ENCODE measurements around the gene ARID3C.
"Not testable (repeated sequence)": the region's sequence is repeated elsewhere in the genome, so short reads cannot be mapped to it uniquely, and the experiment has no call there.

ARID3C gene

GRCh38 chr9:34651876-34652601 is 23.2 kb upstream of the ARID3C start, which contains the start of gene IL11RA:
TSS of gene IL11RA (plus strand) at chr9:34652185. CDS start at chr9:34655218, 3,033 bp downstream.
- no peak for DNase-seq

DNA sequence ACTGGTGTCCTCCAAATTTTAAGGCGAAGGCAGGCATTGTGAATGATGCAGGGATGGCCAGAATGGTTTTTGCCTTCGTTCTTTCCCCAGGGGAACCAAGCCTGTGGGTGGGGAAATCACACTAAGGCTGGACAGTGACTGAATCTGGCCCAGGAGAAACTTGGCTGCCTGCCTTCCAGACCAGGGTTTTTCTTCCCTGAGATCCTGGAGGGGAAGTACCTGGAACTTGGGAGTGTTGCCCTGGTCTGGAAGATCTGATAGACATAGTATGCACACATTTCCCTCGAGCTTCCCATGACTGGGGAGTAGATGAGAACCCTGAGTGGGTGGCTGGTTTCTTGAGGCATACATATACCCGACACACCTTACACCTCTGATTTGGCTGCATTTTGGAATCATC is 22.5 kb upstream of the ARID3C start:
- DNase-seq = no peak

DNA sequence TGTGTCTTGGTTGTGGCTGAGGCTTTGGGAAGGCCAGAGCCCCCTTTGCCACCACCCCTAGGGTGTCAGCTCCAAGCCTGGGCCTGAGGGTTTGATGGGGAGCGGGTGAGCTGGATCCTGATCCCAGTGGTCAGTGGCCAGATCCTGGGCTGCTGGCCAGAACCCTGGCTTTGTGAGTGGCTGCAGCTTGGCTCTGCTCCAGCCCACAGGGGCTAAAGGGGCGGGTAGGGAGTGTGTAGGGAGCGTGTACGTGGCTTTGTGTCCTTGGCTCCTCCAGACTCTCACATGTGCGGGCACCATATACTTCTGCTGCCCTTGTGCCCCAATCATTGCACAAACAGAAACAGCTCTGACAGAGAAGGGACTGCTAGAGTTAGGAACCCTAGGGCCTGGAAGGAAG is 21.9 kb upstream of the ARID3C start:
- DNase-seq = no peak

GRCh38 chr9:34648673-34649072 is 19.8 kb upstream of the ARID3C start:
- DNase-seq = no peak

- no peak for DNase-seq
Measured at GRCh38 chr9:34647651-34648050, 18.8 kb upstream of the ARID3C start.

GRCh38 chr9:34647084-34647403 is 18.2 kb upstream of the ARID3C start:
- no peak for DNase-seq

GRCh38 chr9:34646211-34647083 is 17.6 kb upstream of the ARID3C start, which contains the start of gene GALT:
TSS of gene GALT (plus strand) at chr9:34646675. CDS start at chr9:34646705, 30 bp downstream.
- peak; percentile 90 for DNase-seq

DNA sequence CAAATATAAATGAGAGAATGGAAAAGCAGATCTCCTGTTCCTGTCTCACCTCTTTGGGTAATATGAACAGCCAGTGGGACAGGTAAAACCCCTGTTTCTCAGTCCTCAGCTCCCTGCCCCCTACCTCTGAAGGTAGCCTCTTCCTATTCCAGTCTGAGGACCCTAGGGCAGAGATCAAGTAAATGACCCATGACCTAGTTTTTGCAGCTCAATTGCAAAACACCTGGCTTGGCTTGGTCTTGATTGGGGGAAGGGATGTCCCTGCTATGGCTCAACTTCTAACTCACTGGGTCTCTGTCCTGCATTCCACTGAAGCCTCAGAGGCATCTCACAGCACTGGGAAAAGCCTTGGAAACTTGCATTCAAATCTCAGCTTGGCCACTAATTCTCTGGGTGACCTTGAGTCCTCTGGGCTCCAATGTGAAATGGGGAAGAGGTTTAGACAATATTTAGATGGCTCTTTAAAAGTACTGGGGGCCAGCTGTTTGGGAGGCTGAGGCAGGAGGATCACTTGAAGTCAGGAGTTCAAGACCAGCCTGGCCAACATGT is 16.0 kb upstream of the ARID3C start:
- no peak for DNase-seq

DNA sequence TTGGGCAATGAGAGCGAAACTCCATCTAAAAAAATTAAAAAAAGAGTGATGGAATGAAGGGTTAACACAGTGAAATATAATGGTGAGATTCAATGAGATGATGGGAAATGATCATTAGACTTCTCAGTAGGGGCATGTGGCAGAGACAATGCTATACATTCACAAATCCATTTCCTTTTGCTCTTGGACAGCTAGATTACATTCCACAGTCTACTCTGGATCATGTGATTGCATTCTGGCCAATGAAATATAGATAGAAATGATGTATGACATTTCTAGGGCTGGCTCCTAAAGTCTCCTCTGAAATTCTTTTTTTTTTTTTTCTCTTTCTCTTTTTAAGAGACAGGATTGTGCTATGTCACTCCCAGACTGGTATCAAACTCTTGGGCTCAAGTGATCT is 13.8 kb upstream of the ARID3C start:
- DNase-seq = no peak

DNA sequence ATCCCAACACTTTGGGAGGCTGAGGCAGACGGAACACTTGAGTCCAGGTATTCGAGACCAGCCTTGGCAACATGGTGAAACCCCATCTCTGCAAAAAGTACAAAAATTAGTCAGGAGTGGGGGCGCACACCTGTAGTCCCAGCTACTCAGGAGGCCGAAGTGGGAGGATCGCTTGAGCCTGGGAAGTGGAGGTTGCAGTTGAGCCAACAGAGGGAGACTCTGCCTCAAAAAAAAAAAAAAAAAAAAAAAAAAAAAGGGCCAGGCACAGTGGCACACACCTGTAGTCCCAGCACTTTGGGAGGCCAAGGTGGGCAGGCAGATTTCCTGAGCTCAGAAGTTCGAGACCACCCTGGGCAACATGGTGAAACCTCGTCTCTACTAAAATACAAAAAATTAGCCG is 10.5 kb upstream of the ARID3C start:
- not testable (repeated sequence) for DNase-seq

DNA sequence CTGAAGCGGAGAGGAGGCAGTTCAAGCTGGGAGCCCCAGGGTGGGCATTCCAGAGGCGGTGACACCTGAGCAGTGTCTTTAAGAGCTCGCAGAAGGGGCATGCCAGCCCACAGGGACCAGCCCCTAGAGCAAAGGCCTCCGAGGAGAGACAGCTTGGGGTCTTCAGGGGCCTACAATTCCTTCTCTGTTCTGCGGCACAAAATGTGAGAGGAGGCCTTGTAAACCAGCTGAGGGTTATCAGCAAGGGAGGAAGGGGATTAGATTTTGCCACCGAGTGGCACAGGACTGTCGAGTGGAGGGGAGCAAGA is 9.2 kb upstream of the ARID3C start:
- DNase-seq = no peak

GRCh38 chr9:34637356-34638137 is 8.7 kb upstream of the ARID3C start, which contains the start of gene SIGMAR1:
TSS of gene SIGMAR1 (minus strand) at chr9:34637787. CDS start at chr9:34637697, 90 bp downstream.
- peak; percentile 92 for DNase-seq

DNA sequence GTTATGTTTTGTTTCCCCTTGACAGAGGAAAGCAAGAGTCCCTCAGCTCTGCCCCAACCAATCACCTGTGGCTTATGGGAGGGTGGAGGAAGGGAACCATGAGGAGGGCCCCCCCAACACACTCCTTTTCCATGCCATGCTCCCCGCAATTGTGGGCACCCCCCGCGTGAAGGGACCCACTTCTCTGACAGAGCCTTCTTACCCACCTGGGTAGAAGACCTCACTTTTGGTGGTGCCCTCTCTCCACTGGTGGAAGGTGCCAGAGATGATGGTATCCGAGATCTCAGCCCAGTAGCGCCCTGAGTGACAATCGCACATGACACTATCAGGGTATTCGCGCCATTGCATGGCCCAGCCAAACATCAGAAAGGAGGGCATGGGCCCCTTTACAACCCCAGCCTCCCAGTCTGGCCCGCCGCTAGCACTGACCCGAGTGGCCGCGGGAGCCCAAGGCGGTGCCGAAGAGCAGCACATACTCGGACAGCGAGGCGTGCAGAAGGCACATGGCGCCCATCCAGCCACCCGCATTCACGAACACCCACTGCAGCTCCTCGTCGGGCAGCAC is 8.0 kb upstream of the ARID3C start:
- DNase-seq = no peak

DNA sequence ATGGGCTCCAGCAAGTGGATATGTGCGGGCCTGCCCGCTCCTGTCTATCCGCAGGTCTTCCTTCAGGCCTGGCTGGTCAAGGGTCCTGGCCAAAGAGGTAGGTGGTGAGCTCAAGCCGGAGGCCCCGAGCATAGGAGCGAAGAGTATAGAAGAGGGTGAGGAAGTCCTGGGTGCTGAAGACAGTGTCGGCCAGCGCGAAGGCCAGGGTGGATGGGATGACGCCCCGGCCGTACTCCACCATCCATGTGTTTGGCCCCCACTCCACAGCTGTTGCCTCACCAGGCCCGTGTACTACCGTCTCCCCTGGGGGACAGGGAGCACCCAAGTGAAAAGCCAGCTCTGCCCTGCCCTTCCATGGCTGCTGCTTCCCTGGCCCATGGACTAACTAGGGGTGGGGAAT is 6.7 kb upstream of the ARID3C start:
- DNase-seq = no peak

- no peak for DNase-seq
Measured at GRCh38 chr9:34634551-34635248, 5.8 kb upstream of the ARID3C start.

DNA sequence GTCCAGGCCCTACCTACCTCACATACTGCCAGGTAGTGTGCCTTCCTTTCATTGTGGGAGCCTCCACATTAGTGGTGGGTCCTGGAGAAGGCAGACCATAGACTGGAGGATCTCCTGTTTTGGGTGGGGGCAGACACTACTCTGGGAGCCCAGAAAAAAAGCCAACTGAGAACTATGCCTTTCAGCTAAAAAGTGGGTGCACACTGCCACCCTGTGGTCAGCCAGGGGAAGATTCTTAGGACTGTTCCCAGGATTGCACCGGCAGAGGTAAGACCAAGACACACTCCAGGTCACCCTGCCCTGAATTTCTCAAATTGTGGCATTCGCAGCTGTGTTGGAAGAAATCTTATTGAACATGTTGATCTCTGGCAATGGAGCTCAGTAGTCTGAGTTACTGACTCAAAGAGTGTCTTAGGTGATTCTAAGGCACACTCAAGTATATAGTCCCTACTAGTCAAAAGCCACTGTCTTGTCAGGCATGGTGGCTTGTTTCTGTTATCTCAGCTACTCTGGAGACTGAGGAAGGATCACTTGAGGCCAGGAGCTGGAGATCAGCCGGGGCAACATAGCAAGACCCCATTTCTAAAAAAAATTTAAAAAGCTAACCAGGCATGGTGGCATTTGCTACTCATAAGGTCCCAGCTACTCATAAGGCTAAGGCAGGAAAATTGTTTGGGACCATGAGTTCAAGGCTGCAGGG is 5.1 kb upstream of the ARID3C start:
- peak; percentile 35 for DNase-seq

GRCh38 chr9:34633166-34633565 is 4.3 kb upstream of the ARID3C start:
- no peak for DNase-seq

GRCh38 chr9:34630402-34631154 is 1.7 kb upstream of the ARID3C start:
- DNase-seq = no peak

GRCh38 chr9:34629491-34629808 is 584 bp upstream of the ARID3C start:
- DNase-seq = no peak

DNA sequence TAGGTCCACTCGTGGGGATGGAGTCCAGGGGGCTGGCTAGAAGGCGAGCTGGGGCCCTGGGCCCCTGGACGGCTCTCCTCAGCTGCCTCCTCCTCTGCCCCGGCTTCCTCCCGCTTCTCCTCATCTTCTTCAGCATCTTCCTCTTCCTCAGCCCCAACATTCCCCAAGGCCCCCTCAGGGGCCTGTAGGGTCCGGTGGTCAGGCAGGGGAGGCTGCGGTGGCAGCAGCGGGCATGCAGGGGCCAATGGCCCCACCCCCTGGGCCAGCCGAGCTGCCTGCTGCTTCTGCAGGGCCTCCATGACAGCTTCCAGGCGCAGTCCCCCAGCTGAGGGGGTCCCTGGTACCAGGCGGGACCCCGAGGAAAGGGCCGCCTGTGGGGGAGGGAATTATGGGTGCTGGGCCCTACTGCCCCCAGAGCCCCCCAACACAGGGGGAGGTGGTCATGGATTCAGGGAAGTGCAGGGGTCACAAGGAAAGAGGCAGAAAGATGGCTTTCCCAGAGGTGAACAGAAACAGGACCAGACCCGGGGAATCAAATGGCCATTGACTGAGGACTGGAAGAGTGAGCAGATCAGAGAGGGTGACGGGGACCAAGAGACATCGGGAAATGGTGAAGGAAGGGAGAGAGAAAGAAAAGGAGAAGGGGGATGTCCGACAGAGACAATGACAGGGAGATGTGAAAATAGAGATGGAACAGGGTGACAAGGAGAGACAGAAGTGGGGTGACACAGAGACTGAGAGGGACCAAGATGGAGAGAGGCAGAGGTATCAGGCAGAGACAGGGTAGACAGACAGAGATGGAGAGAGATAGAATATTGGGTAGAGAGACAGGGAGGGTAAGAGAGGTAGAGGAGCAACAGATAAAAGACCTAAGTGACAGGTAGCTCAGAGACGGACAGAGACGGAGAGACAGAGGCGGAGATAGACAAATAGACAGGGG is 880 bp downstream of the ARID3C start:
- DNase-seq = no peak

Data from COR-L47 (cell line).